Activated effector memory CD4-positive, alpha-beta T cell treated with anti-CD3 and anti-CD28 coated beads, Interleukin-2, amount 50 U/mL, for 16 hours (primary cell): ENCODE measurements around the gene ORC5.
A peak's percentile ranks its signal among the peaks of the same experiment; 100 is the strongest.
"Not testable (repeated sequence)": the region's sequence is repeated elsewhere in the genome, so short reads cannot be mapped to it uniquely, and the experiment has no call there.

Source experiments
- DNase-seq: peaks from one replicate; pipeline ENCODE4 v3.0.0-alpha.2; 2020

The ORC5 gene

DNA sequence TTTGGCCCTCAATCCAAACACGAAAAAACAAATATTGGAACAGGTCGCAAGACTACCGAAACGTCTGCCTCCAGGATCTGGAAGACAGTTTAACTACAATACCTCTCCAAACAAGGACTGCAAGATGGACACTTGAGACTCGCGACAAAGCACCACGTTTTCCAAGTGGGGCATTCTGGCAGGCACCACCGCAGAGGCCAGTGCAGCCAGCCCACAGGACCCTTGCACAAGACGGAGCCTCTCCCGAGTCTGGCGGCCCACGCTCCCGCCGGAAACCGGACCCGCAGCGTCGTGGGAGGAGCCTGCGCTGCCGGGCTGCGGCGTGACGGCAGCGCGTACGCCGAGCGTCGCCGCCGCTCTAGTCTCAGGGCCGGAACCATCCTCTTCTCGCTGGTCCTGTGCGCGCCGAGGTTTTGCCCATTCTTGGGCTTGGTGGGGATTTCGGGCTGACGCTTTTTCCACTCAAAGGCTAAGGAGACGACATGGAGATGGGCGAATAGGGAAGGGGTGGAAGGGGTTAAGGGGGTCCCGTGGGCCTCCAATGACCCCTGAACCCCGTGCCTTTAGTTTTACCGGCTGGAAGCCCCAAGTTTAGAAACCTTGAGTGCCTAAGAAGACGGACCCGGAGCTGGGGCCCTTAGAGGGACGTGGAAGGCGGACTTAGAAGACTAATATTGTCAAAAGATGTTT lies at the start of gene ORC5:
Gene ORC5, minus strand, starts transcription at position 283 of the 690 bp plus-strand sequence. Its CDS starts 109 bp downstream, at position 174.
- DNase-seq = peak; percentile 92

DNA sequence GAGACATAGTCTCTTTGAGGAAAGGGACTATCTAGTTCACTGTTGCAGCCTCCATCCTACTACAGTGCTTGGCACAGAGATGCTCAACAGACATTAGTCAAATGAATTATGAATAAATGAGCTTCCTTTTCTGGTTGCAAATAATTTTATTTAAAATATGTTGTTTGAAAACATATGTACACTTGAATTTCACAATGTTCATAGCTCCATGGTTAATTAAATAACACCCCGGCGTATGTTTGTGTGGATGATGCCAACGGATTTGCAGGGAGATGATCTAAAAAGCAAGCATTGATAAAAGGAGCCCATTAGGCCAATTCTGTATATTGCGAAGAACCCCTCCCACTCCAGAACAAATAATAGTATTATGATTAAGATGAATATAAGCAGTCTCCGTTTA lies 47.8 kb upstream of the ORC5 start:
- no peak for DNase-seq

DNA sequence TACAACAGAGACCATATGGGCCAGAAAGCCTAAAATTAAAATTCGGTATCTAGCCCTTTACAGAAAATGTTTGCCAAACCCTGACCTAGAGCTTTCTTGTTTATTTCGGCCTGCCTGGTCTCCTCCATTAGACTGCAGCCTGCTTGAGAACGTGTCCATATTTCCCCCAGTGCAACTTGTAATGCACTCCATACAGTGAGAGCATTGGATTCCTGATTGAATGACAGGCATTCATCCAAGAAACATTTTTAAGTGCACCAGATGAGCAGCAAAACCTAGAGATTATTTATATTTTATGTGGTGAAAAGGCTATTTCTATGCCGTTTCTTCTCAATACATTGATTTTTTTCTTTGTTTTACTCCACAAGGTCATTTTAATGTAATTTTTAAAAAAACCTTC lies 47.4 kb upstream of the ORC5 start:
- DNase-seq = no peak

DNA sequence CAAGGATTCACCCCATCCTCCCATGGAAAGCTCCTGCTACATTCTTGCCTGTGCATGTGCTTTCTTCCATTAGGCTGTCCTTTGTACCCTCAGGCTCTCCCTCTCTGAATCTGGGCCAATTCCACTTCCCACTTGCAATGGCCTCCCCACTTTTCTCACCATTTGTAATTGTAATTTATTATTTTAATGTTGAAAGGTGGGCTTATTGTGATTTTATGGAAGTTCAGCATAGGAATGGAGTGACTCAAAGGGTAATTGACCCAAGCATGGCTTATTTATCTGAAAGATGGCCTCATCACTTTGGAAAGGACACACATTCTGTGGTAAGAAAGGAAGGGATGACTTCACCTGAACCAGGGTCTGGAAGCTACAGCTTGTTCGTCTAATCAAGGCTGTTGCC lies 46.9 kb upstream of the ORC5 start:
- DNase-seq = no peak

DNA sequence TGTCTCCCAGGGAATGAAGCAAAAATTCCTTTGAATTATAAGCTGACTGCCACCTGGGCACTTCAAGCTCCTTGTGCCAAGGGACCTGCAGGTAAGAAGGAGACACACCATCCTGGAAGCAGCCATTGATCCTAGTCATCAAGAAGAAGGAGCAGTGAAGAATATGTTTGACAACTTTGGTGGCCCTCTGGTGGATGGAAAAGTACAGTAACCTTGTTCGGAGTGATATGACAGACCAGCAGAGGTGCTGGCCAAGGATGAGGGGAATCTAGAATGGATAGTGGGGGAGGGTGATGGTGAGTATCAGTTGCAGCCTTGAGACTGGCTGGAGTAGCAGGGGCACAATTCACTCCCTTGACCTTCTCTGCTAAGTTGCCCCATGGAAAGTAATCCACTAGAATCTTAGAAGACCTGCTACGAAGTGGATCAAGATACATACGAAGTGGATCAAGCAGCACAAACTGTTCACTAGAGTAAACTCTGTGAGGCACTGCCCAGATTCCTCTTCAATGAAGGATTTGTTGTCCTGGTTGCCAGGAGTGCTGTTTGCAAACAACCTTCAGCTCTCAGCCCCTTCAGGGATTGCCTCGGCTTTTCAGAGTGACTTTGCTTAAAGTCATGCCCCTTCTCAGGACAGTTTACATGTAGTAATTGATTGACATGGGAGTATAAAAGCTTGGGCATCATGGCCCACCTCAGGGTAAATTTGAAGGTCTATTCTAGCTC lies 44.8 kb upstream of the ORC5 start:
- no peak for DNase-seq

DNA sequence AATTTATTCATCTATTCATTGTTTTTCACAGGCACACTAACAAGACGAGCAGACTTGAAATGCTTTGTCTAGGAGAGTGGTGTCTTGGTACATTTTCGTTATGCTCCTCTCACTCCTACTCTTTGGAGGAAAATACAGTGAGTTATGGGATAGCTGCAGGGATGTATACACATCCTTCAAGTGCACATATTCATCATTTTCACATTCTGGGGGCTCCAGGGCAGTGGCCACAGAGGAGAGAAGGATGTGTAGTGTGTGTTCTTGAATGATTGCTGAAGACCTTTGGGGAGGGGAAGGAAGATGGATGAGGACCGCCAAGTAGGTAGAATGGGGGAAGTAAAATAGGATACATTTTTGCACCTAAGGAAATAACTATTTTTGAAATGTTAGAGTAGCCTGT lies 34.8 kb upstream of the ORC5 start:
- no peak for DNase-seq

DNA sequence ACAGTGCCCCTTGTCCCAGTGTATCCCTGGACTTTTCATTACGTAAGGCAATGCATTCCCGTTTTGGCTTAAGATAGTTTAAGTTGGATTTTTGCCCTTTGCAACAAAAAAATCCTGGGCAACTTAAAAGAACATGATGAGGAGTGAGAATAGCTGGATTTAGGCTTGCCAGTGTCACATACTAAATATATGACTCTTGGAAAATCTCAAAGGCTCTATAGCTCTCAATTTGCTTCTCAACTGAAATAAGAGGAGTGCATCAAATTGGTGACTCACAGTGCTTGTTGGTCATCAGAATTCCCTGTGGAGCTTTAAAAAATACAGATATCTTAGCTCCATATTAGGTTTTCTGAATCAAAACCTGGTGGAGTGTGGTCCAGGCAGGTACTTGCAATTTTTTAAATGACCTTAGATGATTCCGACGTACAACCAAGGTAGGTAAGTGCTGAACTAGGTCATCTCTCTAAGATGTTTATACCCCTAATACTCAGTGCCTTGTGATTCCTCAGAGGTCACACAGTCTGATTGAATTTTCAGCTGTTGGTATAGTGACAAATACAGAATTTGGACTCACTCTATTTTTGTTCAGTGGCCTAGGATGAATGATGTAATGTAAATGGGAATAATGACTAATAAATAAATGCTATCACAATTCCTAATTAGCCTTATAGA lies 33.9 kb upstream of the ORC5 start:
- DNase-seq = no peak

DNA sequence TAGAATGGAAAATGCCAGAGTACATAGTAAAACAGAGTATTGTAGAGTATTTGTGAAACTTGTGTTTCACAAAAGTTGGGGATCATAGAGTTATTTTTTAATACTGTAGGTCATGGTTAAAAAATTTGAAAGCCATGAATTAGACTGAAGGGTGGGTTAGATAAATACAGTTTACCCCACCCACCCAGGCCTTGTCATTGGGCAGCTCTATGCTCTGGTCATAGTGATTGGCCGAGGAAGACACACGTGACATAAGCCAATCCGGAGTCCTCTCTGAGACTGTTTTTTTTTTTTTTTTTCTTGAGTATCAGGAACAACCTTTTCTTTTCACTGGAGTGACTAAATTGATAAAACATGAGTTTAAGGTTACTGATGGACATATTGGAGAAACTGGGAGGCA lies 33.3 kb upstream of the ORC5 start:
- no peak for DNase-seq

DNA sequence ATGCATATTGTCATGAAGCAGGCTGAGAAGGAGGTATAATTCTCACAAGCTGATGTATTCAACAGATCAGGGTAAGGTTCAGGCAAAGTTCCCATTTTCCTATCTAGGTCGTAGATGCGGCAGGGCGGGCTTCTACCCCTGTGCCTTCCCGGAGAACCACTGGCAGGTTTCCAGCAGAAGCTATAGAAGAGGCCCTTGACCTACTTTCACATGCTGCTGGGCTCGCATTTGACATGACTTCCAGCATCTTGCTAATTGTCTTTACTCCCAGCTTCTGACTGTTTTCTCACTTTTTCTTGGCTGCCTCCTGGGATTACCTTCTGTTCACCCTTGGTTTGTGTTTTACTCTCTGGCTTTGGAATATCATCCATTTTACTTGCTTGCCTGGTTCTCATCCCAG lies 32.6 kb upstream of the ORC5 start:
- DNase-seq = no peak

DNA sequence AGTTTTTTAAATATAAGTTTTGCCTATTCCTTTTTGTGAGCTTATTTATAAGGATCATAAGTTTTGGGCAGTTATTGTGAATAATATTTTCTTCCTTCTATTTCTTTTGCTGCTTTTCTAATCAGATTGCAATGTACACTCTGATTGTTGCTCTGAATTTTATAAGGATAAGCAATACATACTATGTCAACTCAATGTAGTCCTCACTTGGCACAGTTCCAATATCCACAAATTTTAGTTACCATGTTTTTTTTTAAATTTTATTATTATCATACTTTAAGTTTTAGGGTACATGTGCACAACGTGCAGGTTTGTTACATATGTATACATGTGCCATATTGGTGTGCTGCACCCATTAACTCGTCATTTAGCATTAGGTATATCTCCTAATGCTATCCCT lies 27.2 kb upstream of the ORC5 start:
- DNase-seq = not testable (repeated sequence)

DNA sequence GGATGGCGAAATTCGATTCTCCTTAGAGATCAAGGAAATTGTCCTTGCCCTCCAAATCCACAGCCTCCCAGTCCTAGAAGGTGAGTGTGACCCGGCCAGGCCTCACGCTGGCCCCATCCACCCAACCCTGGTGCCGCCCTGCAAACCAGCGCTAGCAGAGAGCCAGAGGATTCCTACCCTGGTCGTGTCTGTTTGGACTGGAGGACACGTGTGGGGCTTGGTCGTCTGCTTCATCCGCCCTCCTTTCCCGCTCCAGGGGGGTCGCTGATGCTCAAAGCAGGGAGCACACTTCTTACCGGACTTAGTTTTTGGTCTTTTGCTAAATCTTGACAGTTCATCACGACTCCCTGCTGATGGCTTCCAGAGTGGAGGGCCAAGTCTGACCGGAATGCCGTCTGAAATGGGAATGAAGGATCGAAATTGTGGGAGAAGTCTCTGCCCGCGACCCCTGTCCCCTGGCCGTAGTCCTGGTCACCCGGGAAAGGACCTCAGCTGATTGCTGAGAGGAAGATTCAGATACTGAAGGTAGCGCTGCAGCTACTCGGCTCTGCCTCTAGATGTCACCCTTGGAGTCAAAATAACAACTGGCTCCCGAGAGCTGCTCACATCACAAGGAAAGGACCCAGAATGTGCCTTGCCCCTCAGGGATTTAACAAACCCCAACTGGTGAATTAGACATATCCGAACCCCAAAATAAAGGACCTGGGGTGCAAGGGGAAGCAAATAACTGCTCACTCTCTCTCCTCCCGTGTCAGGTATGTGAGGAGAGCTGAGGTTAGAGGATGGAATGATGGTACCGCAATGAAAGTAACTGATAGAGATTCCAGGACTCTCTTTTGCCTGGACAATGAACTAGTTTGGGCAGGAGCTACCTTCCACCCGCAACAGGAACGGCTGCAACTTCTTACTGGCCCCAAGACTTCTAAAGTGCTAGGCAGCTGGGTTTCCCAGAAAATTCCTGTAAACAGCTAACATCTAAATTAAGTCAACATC lies 23.5 kb upstream of the ORC5 start:
- peak; percentile 71 for DNase-seq

DNA sequence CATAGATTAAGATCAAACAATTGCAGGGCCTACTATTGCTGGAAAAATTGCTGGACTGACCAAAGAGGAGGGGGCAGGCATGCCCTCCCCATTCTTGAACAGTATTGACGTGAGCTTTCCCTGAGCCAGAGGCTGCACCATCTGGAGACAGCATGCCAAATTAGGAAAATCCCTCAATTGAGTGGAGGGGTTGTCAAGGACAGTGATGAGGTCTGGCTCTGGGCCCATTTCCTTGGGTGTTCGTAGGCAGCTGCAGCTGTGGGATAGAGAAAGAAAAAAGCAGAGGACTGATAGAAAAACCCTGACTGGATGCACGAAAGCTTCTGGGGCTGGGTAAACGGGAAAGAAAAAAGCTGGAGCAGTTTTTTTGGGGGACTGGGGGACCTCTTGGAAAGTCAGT lies 22.8 kb upstream of the ORC5 start:
- DNase-seq = no peak

DNA sequence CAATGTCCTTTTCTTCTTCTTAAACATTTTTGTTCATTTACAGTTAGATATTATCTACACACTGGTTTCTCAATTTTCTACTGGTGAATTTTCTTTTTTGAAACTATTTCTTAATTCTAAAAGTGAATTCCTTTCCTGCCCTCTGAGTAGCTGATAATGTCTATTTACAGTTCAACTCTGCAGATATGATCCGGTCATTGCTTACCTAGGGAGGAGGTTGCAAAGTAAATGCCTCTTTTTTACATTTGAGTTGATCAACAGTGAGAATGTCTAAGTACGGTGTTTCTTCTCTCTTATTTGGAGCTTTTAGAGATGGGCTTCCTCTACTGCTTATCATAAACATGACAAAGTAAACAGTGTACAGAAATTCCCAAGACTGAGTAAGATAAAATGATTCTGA lies 20.6 kb upstream of the ORC5 start:
- no peak for DNase-seq

DNA sequence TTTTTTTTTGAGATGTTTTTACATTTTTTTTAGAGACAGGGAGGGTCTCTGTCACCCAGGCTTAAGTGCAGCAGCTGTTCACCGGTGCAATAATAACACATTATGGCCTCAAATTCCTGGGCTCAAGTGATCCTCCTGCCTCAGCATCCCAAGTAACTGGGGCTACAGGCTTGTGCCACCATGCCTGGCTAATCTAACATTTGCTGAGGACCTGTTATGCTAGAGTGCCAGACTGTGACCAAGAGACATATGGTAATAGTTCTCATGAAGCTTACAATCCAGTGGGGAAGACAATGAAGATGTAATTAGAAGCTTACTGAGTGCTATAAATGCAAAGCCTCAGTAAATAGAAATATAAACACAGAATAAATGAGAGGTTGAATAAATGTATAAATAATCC lies 17.6 kb upstream of the ORC5 start:
- no peak for DNase-seq

DNA sequence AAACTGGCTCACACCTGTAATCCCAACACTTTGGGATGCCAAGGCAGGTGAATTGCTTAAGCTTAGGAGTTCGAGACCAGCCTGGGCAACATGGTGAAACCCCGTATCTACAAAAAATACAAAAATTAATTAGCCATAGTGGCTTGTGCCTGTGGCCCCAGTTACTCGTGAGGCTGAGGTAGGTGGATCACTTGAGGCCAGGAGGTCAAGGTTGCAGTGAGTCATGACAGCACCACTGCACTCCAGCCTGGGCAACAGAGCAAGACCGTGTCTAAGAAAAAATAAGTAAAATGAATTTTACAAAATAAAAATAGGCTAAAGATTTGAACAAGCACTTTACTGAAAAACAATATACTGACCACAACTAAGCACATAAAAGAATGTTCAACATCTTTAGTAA lies 9.8 kb upstream of the ORC5 start:
- DNase-seq = no peak

DNA sequence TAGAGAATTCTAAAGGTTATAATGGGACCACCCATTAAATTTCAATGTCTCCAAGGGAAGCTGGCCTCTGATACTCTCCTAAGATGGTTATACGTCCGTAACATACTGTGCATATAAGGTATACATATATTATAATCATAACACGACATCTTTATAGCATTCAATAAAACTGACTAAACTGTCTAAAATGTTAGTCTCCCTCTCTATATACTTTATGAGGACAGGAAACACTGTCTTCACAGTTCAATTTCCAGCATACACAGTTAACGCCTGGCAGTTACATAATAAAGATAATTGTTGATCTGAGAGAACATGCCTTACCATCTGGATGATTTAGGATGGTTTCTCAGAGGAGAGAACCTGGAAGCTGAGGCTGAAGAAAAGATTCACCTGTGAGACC lies 1.2 kb upstream of the ORC5 start:
- no peak for DNase-seq

DNA sequence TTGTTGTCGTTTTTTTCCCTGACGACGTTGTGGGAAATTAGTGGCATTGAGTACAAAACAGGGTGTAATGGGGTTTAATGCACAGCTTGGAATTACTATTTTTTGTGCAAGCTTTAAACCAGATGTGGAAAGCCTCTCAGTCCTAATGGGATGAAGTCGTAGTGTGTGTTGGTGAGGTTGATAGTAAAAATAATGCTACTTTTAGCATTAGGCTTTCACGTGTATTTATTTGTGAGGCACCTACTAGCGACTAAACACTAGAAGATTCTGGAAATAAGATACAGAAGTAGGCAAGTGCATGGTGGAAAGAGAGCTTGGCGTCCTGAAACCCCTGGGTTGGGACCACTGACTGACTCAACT lies 588 bp upstream of the ORC5 start:
- DNase-seq = no peak

DNA sequence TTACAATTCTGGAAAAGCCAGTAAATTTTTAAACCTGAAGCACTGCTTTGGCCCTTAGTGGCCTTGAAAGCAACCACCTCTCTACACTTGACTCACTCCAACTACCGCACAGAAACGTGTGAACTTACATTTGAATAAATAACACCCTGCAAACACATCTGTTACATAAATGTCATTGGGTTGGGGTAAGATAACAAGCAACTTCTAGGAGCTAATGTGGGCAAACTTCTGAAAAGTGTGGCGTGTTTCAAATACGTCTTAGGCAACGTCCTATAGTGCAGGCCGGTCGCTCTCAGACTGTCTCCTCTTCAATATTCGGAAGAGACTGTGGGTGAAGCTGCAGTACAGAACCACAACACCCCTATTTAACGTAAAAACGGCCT lies 474 bp downstream of the ORC5 start:
- no peak for DNase-seq

DNA sequence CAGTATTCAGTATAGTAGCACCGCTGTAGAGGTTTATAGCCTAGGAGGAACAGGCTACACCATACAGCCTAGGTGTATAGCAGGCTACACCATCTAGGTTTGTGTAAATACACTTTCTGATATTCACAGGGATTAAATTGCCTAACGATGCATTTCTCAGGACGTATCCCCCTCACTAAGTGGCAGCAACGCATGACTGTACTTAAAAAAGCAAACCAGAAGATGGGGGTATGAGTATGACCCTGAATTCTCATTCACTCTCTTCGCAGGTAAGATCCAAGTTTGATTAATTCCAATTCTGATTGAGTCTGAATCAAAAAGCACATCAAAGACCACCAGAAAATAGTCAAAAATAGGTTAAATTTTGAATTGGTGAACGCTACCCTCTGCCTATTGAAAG lies 972 bp downstream of the ORC5 start:
- DNase-seq = no peak

DNA sequence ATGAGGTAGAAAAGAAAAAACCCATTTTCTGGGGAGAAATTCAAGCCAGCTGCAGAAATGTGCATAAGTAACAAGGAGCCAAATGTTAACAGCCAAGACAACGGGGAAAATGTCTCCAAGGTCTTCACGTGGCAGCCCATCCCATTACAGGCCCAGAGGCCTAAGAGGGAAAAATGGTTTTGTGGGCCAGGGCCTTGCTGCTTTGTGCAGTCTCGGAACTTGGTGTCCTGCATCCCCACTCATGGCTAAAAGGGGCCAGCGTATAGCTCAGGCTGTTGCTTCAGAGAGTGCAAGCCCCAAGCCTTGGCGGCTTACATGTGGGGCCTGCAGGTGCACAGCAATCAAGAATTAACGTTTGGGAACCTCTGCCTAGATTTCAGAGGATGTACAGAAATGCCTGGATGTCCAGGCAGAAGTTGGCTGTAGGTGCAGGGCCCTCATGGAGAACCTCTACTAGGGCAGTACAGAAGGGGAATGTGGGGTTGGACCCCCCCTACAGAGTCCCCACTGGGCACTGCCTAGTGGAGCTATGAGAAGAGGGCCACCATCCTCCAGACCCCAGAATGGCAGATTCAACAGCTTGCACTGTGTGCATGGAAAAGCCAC lies 9.0 kb downstream of the ORC5 start:
- no peak for DNase-seq

DNA sequence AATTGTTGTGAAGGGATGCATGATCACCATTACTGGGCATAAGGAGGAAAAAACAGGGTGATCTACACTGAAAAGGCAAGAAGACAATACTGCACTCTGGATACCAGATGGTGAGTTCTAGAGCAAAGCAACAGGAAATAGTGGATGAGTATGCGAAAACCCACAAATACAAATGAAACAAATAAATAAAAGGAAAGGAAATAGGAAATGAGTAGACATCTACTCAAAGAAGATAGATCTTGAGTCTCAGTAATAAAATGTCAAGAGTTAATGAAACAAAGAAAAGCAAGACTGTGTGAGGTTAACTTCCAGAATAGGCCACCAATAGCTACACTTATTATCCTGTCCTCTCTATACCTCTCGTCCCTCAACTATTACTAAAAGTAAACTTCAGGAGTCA lies 11.7 kb downstream of the ORC5 start:
- DNase-seq = no peak

DNA sequence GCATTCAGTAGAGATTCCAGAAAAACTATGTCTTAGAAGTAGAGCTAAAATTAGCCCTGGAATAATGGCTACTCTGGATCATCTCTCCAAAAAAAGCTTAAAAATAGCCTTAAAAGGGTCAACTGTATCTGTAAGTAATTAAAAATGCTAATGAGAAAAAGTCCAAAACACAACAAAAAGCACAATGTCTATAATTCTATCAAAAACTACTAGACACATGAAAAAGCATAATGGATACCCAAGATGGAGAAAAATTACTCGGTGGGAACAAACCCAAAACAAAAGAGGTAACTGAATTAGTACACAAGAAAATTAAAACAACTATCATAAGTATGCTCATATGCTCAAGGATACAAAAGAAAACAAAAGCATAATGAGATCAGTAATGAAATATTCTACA lies 15.4 kb downstream of the ORC5 start:
- no peak for DNase-seq

DNA sequence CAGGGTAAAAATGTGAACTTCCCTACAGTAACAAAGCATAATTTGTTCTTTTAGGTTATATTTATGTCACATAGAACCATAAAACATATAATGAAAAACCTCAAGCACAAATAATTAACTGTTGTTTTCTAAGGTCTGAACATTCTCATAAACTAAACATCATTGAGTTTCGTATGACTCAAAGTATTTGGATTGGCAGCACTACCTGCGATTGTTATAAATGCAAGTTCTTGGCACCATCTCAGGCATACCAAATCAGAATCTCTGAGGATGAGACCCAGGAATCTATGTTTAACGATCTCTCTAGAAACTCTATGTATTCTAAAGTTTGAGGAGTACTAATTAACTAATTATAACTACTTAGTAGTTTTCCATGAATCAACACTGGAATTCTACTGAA lies 22.5 kb downstream of the ORC5 start:
- no peak for DNase-seq
